K562 (cell line): ENCODE results near the gene TMEM135. TPM values are rescaled to one million over a fixed set of nuclear protein-coding genes. Genes with fewer than 3 reads are reported as not detected.

Experiments used
- BHLHE40 ChIP-seq: IDR thresholded peaks from 2 replicates; pipeline ENCODE4 v1.6.1; 2011; ENCODE audit warnings: low read length, improper control_type of control experiment
- BRD9 ChIP-seq: fragments of 450-650 bp; IDR thresholded peaks from 2 replicates; pipeline ENCODE4 v1.6.1; 2018; ENCODE audit warnings: low read depth; ENCODE audit not compliant: partially characterized antibody
- CHD4 ChIP-seq: fragments of 200-600 bp; sonication (generic); IDR thresholded peaks from 3 replicates; pipeline ENCODE4 v1.6.1; 2012; ENCODE audit warnings: low read depth, mild to moderate bottlenecking, mixed read lengths, low read length, inconsistent platforms; ENCODE audit not compliant: insufficient read depth, insufficient replicate concordance, poor library complexity, severe bottlenecking
- CUX1 ChIP-seq: fragments of 200-800 bp; sonication (Bioruptor generic); IDR thresholded peaks from 2 replicates; pipeline ENCODE4 v1.6.1; 2016; ENCODE audit warnings: missing genetic modification characterization, missing compliant biosample characterization
- FOXM1 ChIP-seq, 2 experiments: fragments of 450-650 bp in 1 of 2; sonication (generic) in 1 of 2; formaldehyde crosslinking in 1 of 2; IDR thresholded peaks; 2 replicates each; pipeline versions ENCODE4 v1.6.1 to v1.9.0; 2017 to 2022; ENCODE audit warnings: low read depth in 2 of 2, mild to moderate bottlenecking in 2 of 2, missing genetic modification reagents in 1 of 2, moderate library complexity in 1 of 2
- ILF3 ChIP-seq: fragments of 450-650 bp; IDR thresholded peaks from 2 replicates; pipeline ENCODE4 v1.6.1; 2018; ENCODE audit warnings: antibody characterized with exemption, mild to moderate bottlenecking, moderate library complexity, borderline replicate concordance
- JUND ChIP-seq, 2 experiments: IDR thresholded peaks; 2 replicates in 1 of 2; 3 replicates in 1 of 2; pipeline ENCODE4 v1.6.1; 2011; ENCODE audit warnings: borderline replicate concordance in 2 of 2, low read depth in 2 of 2, low read length in 2 of 2, improper control_type of control experiment in 1 of 2, missing biosample characterization in 1 of 2, missing genetic modification characterization in 1 of 2, missing genetic modification reagents in 1 of 2
- MBD2 ChIP-seq: sonication (generic); IDR thresholded peaks from 2 replicates; pipeline ENCODE4 v1.6.1; 2016; ENCODE audit warnings: low read depth, borderline replicate concordance
- RBM17 ChIP-seq: fragments of 200-400 bp; formaldehyde crosslinking; IDR thresholded peaks from 2 replicates; pipeline ENCODE4 v1.6.1; 2017; ENCODE audit warnings: low read depth, mild to moderate bottlenecking, low read length, borderline replicate concordance
- RCOR1 ChIP-seq, 2 experiments: IDR thresholded peaks; 2 replicates each; pipeline ENCODE4 v1.6.1; 2012; ENCODE audit warnings: low read depth in 2 of 2, low read length in 2 of 2, borderline replicate concordance in 1 of 2, improper control_type of control experiment in 1 of 2
- RREB1 ChIP-seq: fragments of 250-450 bp; sonication (Bioruptor Pico); IDR thresholded peaks from 2 replicates; pipeline ENCODE4 v1.4.0; 2020
- SNIP1 ChIP-seq: fragments of 450-650 bp; IDR thresholded peaks from 2 replicates; pipeline ENCODE4 v1.7.1; 2017; ENCODE audit warnings: low read depth, mild to moderate bottlenecking
- ZNF239 ChIP-seq: fragments of 250-450 bp; sonication (Bioruptor Pico); IDR thresholded peaks from 2 replicates; pipeline ENCODE4 v1.4.0; 2020; ENCODE audit warnings: mild to moderate bottlenecking
- polyA plus RNA-seq, 8 experiments: library from polyadenylated mRNA; depleted of rRNA in 4 of 8; stranded (reverse) in 5 of 8; unstranded in 3 of 8; fragments of >200 nt; fragmentation: Nextera tagmentation in 2 of 8; fragmentation: Illumina TruSeq in 1 of 8; extraction: Ambion mirVana in 2 of 8; extraction: Trizol in 1 of 8; gene quantifications; 2 replicates each; pipeline versions ENCODE4 v1.2.1 to v1.2.3, GENCODE V29; 2011 to 2014; ENCODE audit warnings: inconsistent platforms in 1 of 8, missing spikeins in 1 of 8
- total RNA-seq, 7 experiments: library from RNA; depleted of rRNA in 6 of 7; stranded (reverse); fragments of >200 nt in 6 of 7; fragmentation: Illumina TruSeq in 2 of 7; extraction: Trizol in 2 of 7; gene quantifications; 2 replicates each; pipeline versions ENCODE4 v1.2.1 to v1.2.3, GENCODE V29; 2011 to 2021; ENCODE audit warnings: low replicate concordance in 1 of 7

Gene TMEM135
- total and polyA plus RNA-seq, 9 of the 15 experiments (the other 6 are each of a cell fraction or from before 2014, with no cell fraction given), result 17.3 to 53.6 (median 24.9) TPM

- TF ChIP-seq CUX1 (CRISPR knock-in tag) (no peak), MBD2 (no peak), RCOR1 (IDR thresholded peaks at IDR 0.05; ENCODE audit: borderline replicate concordance in 1 of 2, low read depth in 2 of 2, low read length in 2 of 2) (peak; percentile 41 to 83; a peak in 2 of 4 replicates), JUND (IDR thresholded peaks at IDR 0.05; ENCODE audit: borderline replicate concordance, low read depth, low read length) (no peak; the same call in 1 of the 2 replicates), JUND (tag; IDR thresholded peaks at IDR 0.05; ENCODE audit: borderline replicate concordance, low read depth, low read length) (peak; percentile 37; the same call in 1 of the 3 replicates), BRD9 (peak; percentile 24), RREB1 (CRISPR knock-in tag) (0 out of 2 replicates have a peak, but pooled peaks have one; percentile 54), RBM17 (no peak), ZNF239 (CRISPR knock-in tag) (no peak), CHD4 (no peak), SNIP1 (no peak), ILF3 (no peak), BHLHE40 (peak; percentile 91), FOXM1 (IDR thresholded peaks at IDR 0.05; ENCODE audit: low read depth) (no peak), FOXM1 (CRISPR knock-in tag; IDR thresholded peaks at IDR 0.05; ENCODE audit: low read depth) (no peak)
These were observed at the start of gene TMEM135 (continued) for GRCh38 chr11:87037450-87038234.
